GM21390 (cell line): ENCODE data around the gene LYZL2.
"Not testable (repeated sequence)": the region's sequence is repeated elsewhere in the genome, so short reads cannot be mapped to it uniquely, and the experiment has no call there.

Experiments used
- ATAC-seq: cut with Tn5 transposase; IDR thresholded peaks from one replicate; pipeline ENCODE4 v1.9.1; 2021; ENCODE audit not compliant: unreplicated experiment

The LYZL2 gene

GRCh38 chr10:30596013-30596412 is 33.5 kb downstream of the LYZL2 start:
- ATAC-seq = no peak

DNA sequence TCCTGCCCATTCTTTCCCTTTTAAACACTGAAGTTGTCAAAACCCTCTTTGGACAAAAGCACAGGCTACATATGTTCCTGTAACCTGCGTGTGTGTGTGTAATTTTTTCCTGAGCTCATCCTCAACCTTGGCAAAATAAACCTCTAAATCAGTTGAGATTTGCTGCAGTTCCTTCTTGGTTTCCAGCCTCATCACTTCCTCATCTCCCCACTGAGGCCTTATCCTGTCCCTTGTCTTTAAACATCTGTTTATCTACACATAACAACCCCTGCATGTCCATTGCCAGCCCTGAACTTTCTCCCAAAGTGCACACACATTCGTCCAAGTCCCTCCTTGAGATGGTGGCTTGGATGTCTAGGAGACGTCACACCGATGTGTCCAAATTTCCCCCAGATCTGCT is 35.5 kb downstream of the LYZL2 start:
- ATAC-seq = no peak

DNA sequence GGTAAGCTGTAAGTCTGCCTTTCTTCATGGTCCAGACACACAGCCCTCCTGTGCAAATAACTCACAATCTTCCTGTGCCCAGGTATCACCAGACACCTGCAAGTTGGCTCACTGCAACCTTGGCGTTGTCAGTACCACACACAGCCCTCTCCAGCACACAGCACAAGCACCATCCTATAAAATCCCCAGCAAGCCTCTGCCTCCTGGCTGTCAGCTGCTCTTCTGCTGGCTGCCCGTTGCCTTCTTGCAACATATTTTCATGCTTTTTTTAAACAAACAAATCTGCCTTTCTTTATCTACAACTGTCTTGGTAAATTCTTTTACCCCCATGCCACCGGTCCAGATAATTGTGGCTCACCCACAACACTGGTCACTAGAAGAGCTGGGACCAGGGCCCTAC is 36.8 kb downstream of the LYZL2 start:
- ATAC-seq = not testable (repeated sequence)

DNA sequence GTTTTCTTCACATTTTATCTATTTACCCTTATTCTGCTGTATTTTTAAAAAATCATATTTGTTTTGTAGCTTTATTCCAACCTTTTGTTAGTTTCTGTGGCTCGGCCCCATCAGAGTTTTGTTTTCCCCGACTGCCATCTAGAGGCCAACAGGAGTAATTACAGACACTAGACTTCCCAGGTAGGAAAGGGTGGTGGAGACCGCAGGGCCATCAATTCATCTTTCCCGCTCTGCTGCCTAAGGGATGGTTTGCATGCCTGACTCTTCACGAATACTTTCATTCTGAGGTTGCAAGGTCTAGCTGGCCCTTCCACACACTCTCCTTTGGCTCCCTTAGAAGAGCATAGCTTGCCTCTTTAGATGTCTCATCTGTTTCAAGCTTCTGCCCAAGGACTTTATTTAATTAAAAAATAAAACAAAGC is 38.3 kb downstream of the LYZL2 start:
- ATAC-seq = no peak

- ATAC-seq = no peak
Observed at GRCh38 chr10:30589441-30589840, 40.1 kb downstream of the LYZL2 start.

DNA sequence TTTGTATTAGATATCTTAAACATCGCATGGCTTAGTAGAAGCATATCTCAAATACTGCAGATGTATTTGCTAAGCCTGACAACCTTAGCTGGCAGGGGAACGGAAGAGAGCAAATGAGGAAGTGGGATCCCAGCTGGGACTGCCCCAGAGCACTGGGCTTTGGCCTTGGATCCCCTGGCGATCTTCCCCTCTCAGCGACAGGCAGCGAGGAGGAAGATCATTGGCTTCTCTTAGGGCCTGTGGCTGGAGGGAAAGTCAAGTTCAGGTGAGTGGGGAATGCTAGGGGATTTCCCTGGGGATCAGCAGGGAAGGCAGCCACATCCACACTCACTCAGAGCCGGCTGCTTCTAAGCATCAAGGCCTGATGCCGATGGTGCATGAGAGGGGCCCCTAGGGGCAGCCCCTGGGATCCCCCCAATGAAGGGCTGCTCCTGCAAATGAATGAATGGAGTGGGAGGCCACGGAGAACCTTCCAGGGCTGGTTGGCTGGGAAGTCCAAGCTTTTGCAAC is 42.0 kb downstream of the LYZL2 start:
- peak; percentile 76 for ATAC-seq

DNA sequence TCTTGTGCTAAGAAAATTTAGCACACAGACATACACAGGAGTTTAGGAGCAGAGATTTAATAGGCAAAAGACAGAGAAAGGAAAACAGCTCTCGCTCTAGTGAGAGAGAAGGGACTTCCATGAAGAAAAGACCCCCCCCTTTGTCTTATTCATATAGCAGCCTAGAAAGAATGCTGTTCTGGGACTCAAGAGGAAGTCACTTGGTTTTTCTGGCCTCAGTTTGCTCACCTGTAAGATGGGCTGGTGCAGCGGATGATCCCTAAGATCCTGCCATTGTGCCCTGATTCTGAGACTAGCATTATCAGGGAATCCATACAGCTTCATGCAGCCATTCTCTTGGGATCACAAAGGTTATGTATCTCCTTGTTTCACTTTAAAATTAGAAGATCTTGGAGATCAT is 42.7 kb downstream of the LYZL2 start:
- no peak for ATAC-seq

GRCh38 chr10:30583778-30584415 is 45.7 kb downstream of the LYZL2 start:
- peak; percentile 52 for ATAC-seq

DNA sequence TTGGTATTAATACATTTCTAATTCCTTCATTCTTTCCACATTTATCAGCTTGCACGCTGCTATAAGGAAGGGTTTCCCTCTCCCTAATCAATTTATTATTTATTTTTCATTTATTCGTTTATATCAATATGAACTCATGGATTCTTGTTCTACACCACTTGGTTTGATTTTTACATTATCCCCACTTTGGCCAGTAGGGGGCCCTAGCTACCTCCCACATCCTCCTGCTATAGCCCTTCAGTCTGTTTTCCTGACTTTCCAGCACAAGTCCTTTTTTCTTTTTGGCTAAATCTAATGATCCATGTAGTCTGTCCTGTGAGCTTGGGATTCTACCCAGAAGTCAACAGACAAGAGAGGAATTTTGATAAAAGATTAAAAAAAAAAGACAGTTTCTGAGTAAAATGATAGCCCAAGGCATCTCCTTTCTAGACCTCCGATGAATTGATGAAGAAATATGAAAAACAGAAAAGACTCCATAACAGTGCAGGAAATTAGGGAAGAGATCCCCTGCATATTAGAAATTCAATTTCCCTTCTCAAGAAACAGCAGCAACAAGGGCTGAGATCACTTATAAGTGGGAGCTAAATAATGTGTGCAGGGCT is 47.7 kb downstream of the LYZL2 start:
- ATAC-seq = no peak

DNA sequence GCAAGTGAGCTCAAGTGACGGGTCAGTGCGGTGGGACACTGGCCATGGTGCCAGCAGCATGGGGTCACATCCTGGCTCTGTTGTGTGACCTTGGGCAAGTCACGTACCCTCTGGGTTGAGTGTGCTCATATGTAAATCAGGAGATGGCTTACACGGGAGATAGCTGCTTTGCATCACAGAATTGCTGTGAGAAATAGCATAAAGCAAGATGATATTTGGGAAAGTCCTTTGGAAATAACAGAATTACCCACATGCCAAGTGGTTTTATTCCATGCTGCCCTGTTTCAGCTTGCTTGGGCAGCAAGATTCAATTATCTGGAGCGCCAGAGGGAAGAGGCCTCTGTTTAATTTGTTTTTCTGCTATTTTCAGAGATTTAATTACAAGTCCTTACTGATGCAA is 48.9 kb downstream of the LYZL2 start:
- ATAC-seq = no peak

- ATAC-seq = no peak
Observed at GRCh38 chr10:30580241-30580640, 49.3 kb downstream of the LYZL2 start.

DNA sequence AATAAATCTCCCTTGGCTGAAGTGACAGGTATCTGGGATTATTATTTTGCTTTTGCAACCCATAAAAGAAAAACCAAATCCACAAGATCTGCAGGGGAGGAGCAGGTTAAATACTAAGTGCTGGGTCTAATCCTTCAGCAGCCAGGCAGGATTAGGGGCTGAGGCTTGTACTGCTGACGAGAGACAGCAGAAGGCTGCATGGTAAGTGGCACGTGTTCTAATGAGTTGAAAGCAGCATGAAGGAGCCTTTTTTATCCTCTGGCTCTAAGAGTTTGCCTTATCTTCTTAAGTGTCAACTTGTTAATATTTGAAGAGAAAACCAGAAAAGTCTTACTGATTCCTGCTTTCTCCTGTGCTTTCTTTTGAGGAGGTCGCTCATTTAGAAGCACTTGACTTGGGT is 50.0 kb downstream of the LYZL2 start:
- ATAC-seq = no peak

DNA sequence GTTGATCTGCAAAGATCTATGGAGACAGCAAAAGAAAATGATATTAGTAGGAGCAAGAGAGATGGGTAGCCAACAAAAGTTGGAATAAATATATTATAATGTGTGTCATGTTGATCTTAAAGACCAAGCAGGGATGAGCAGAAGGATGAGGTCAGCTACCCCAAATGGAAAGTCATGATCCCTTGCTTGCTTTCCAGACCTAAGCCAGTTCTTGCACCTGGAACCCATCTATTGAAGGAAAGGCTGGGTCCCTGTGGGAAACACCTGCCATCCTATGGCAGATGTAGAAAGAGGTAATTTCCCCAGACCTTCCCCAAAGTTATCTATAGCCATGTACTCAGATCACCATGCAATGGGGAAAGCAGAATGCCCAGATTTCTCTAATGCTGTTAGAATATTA is 52.5 kb downstream of the LYZL2 start:
- ATAC-seq = no peak

GRCh38 chr10:30576641-30577040 is 52.9 kb downstream of the LYZL2 start:
- ATAC-seq = no peak

GRCh38 chr10:30574432-30574796 is 55.1 kb downstream of the LYZL2 start:
- ATAC-seq = no peak

GRCh38 chr10:30573721-30574431 is 55.7 kb downstream of the LYZL2 start:
- ATAC-seq = no peak

DNA sequence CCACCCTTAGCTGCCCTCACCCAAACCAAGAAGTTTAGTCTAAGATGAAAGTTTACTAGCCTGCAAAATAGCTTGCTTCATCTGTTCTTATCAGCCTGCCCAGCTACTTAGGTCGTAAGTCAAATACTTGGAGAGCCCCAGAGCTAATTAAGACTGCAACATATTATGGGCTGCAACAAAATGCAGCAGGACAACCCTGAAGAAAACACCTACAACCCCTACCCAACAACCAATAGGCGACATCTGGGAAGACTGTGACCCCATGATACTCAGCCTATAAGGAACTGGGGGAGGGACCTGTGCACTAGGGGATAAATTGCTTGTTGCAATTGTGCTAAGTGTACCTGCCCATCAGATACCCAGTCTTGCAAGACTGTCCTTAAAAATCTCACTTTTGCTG is 64.1 kb downstream of the LYZL2 start:
- ATAC-seq = no peak

- ATAC-seq = no peak
Observed at GRCh38 chr10:30562787-30563186, 66.8 kb downstream of the LYZL2 start.
